Activated naive CD8-positive, alpha-beta T cell (primary cell): ENCODE data around the gene PPM1M.
A peak's percentile ranks its signal among the peaks of the same experiment; 100 is the strongest.
"Not testable (repeated sequence)": the region's sequence is repeated elsewhere in the genome, so short reads cannot be mapped to it uniquely, and the experiment has no call there.

ENCODE experiments used
- H3K27ac Mint-ChIP-seq: one replicate; pipeline ENCODE4 v1.8.0; 2021; ENCODE audit warnings: mixed read lengths
- H3K27me3 Mint-ChIP-seq: one replicate; pipeline ENCODE4 v1.8.0; 2021; ENCODE audit warnings: mixed read lengths
- H3K36me3 Mint-ChIP-seq: one replicate; pipeline ENCODE4 v1.8.0; 2021; ENCODE audit warnings: mixed read lengths
- H3K4me1 Mint-ChIP-seq: one replicate; pipeline ENCODE4 v1.8.0; 2021; ENCODE audit warnings: low read depth, mixed read lengths
- H3K4me3 Mint-ChIP-seq: one replicate; pipeline ENCODE4 v1.8.0; 2021; ENCODE audit warnings: mild to moderate bottlenecking, mixed read lengths
- H3K9me3 Mint-ChIP-seq: one replicate; pipeline ENCODE4 v1.8.0; 2021; ENCODE audit warnings: low read depth, mixed read lengths

Gene PPM1M

DNA sequence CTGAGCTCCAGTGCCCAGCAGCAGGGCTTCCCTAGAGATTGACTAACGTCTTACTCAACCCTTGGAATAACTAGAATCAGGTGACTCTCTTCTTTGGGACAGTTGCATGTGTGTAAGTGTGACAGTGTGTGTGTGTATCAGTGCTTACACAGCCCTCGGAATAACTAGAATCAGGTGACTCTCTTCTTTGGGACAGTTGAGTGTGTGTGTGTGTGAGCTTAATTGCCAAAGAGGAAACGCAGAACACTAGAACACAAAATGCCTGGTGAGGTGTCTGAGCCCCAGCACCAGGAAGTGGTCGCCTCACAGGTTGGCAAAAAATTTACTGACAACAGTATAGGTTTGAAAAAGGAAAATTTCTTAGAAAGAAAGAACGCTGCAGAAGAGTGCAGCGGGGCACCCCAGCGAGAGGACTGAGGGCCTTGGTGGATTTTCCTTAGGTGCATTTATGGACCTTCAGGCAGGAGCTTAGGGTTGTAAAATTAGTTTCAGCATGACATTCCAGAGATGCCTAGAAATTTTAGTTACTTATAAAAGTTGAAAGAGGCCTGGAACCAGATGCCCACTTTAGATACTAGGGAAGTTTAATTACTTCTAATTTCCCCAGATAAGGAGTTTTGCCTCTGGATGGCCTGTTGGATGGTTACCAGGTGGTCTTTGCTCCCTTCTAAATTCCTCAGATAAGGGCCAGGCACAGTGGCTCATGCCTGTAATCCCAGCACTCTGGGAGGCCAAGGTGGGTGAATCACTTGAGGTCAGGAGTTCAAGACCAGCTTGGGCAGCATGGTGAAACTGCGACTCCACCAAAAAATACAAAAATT lies 36.6 kb downstream of the PPM1M start:
- peaks cover 66% of the 10 kb centered on the region for H3K4me1 Mint-ChIP-seq
- H3K27me3 Mint-ChIP-seq, result no peaks in the 10 kb centered on the region
- H3K4me3 Mint-ChIP-seq, result peak overlapping the region; percentile 68
- peak overlapping the region; percentile 92 for H3K27ac Mint-ChIP-seq
- H3K9me3 Mint-ChIP-seq, result no peaks in the 10 kb centered on the region
- H3K36me3 Mint-ChIP-seq, result peaks cover 7% of the 10 kb centered on the region

DNA sequence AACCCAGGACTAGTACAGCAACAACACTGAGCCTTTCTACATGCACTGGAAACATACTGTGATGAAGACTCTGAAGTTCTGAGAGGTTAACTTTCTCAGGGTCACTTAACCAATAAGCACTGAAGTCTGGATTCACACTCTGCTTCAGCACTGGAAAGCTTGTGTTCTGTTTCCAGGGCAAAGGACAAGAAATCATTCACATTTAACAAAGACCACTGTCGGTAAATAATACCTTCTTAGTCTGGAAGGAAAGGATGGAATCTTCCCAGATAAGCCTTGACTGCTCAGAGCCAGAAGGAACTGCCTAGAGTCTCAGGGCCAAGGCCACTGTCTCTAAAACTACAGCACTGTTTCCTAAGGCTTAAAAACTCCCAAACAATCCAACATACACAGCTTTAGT lies 37.7 kb downstream of the PPM1M start:
- Mint-ChIP-seq H3K36me3 (peaks cover 3% of the 10 kb centered on the region), H3K27me3 (no peaks in the 10 kb centered on the region), H3K27ac (peak overlapping the region; percentile 88), H3K4me1 (peaks cover 66% of the 10 kb centered on the region), H3K9me3 (no peaks in the 10 kb centered on the region), H3K4me3 (peak overlapping the region; percentile 38)

GRCh38 chr3:52284051-52284450 lies 38.5 kb downstream of the PPM1M start:
- H3K4me3 Mint-ChIP-seq, H3K9me3 Mint-ChIP-seq, H3K36me3 Mint-ChIP-seq, H3K27me3 Mint-ChIP-seq: not testable (repeated sequence)
- H3K4me1 Mint-ChIP-seq, result peaks cover 70% of the 10 kb centered on the region
- peak overlapping the region; percentile 72 for H3K27ac Mint-ChIP-seq

DNA sequence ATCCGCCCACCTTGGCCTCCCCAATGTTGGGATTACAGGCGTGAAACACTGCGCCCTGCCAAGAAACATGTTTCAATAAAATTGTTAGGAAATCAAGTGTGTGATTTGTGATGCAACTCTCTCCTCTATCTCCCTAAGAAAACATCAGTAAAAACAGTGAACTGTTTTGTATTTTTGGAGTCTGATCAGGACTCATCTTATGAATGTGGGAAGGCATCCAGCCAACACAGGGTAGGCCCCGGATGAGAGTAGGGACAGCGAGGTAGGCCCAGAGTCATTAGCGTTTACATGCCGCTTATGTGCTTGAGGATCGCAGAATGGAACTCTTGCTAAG lies 41.2 kb downstream of the PPM1M start:
- Mint-ChIP-seq H3K27ac (peak overlapping the region; percentile 100), H3K36me3 (peaks cover 6% of the 10 kb centered on the region), H3K9me3 (no peaks in the 10 kb centered on the region), H3K4me3 (peak overlapping the region; percentile 99), H3K4me1 (peaks cover 58% of the 10 kb centered on the region), H3K27me3 (no peaks in the 10 kb centered on the region)

DNA sequence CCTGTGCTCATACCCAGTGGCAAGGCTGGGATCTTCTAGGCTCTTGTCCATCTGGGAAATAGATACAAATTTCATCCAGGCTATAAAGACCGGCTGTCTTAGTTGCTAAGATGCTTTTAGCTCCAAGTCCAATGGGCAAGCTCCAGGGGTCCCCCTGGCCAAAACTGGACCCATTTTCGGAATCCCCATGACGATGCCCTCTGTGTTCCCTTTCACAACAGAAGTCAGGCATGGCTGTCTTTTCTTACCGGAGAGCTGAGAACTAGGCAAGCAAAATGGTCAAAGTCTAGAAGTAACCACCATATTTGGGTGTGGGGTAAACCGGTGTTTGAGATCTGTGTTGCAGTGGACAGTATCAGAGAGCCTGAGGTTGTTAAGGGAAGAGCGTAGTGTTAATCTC lies 43.1 kb downstream of the PPM1M start:
- H3K4me3 Mint-ChIP-seq, result peak overlapping the region; percentile 99
- H3K27me3 Mint-ChIP-seq, result no peaks in the 10 kb centered on the region
- H3K9me3 Mint-ChIP-seq, result no peaks in the 10 kb centered on the region
- peak overlapping the region; percentile 100 for H3K27ac Mint-ChIP-seq
- peaks cover 6% of the 10 kb centered on the region for H3K36me3 Mint-ChIP-seq
- H3K4me1 Mint-ChIP-seq, result peaks cover 41% of the 10 kb centered on the region

- peaks cover 36% of the 10 kb centered on the region for H3K4me1 Mint-ChIP-seq
- H3K27me3 Mint-ChIP-seq, result no peaks in the 10 kb centered on the region
- no peaks in the 10 kb centered on the region for H3K9me3 Mint-ChIP-seq
- peak overlapping the region; percentile 99 for H3K4me3 Mint-ChIP-seq
- H3K36me3 Mint-ChIP-seq, result peaks cover 6% of the 10 kb centered on the region
- H3K27ac Mint-ChIP-seq, result no peak overlapping the region
Observed at GRCh38 chr3:52289338-52289746, 43.8 kb downstream of the PPM1M start.

DNA sequence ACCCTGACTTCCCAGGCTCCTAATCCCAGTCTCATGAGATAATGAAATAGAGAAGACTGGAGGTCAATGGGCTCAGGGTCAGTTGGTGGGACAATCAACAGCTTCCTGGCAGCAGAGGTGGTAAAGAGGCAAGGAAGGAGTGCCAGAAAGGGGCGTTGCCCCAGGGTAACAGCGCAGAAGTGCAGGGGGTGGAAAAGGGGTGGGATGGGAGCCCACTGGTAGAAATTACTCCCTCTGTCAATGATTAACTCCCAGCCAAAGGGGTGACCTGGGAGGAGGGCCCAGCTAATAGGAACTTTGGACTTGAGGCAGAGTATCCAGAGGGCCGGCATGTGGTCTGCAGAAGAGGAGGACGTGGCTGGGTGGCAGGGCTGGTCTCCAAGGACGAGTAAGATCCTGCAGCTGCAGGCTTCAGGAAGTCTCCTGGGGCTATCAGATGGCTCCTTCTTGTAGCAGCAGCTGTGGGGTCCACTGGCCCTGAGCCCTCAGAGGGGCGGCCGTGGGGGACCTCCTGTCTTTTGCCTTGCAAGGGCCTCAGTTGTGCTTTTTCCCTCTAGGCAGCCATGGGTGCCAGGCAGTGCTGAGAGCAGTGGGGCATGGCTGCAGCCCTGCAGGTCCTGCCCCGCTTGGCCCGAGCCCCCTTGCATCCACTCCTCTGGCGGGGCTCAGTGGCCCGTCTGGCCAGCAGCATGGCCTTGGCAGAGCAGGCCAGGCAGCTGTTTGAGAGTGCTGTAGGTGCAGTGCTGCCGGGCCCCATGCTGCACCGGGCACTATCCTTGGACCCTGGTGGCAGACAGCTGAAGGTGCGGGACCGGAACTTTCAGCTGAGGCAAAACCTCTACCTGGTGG lies 44.4 kb downstream of the PPM1M start:
- H3K4me1 Mint-ChIP-seq, result peaks cover 31% of the 10 kb centered on the region
- peaks cover 6% of the 10 kb centered on the region for H3K36me3 Mint-ChIP-seq
- no peaks in the 10 kb centered on the region for H3K27me3 Mint-ChIP-seq
- no peak overlapping the region for H3K27ac Mint-ChIP-seq
- H3K4me3 Mint-ChIP-seq, result peak overlapping the region; percentile 99
- no peaks in the 10 kb centered on the region for H3K9me3 Mint-ChIP-seq

GRCh38 chr3:52290596-52291507 lies 45.3 kb downstream of the PPM1M start:
- Mint-ChIP-seq H3K36me3 (peaks cover 6% of the 10 kb centered on the region), H3K4me1 (peaks cover 27% of the 10 kb centered on the region), H3K4me3 (peak overlapping the region; percentile 47), H3K27me3 (no peaks in the 10 kb centered on the region), H3K9me3 (no peaks in the 10 kb centered on the region), H3K27ac (no peak overlapping the region)

DNA sequence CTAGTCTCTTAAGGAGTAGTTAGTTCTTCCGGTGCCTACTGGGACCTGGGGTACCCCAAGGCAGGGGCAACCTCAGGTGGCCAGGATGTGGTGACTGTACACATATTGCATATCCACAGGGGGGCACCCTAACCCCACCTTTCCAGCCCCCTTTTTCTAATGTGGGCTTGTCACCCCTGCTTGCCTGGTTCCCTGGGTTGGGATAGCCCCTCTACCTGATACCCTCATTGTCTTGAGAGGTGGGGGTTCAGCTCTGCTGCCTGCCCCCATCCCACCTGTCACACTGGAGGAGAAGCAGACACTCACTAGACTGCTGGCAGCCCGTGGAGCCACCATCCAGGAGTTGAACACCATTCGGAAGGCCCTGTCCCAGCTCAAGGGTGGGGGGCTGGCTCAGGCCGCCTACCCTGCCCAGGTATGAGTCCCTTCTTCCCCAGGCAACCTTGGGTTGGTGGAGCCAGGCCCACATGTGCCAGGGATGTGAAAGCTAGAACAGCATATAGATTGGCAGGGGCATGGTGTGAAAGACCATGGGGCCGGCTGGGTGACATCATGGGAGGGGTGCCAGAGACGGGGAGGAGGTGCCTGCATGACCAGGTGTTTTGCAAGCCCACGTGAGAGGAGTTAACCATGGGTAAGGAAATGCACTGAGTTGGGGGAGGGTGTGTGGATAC lies 46.1 kb downstream of the PPM1M start:
- Mint-ChIP-seq H3K27me3 (no peaks in the 10 kb centered on the region), H3K4me3 (peak overlapping the region; percentile 47), H3K9me3 (no peaks in the 10 kb centered on the region), H3K27ac (no peak overlapping the region), H3K36me3 (peaks cover 8% of the 10 kb centered on the region), H3K4me1 (peaks cover 26% of the 10 kb centered on the region)

DNA sequence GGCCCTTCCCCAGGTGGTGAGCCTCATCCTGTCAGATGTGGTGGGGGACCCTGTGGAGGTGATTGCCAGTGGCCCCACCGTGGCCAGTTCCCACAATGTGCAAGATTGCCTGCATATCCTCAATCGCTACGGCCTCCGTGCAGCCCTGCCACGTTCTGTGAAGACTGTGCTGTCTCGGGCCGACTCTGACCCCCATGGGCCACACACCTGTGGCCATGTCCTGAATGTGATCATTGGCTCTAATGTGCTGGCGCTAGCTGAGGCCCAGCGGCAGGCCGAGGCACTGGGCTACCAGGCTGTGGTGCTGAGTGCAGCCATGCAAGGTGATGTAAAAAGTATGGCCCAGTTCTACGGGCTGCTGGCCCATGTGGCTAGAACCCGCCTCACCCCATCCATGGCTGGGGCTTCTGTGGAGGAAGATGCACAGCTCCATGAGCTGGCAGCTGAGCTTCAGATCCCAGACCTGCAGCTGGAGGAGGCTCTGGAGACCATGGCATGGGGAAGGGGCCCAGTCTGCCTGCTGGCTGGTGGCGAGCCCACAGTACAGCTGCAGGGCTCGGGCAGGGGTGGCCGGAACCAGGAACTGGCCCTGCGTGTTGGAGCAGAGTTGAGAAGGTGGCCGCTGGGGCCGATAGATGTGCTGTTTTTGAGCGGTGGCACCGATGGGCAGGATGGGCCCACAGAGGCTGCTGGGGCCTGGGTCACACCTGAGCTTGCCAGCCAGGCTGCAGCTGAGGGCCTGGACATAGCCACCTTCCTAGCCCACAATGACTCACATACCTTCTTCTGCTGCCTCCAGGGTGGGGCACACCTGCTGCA lies 46.9 kb downstream of the PPM1M start:
- no peaks in the 10 kb centered on the region for H3K9me3 Mint-ChIP-seq
- H3K4me1 Mint-ChIP-seq, result peaks cover 21% of the 10 kb centered on the region
- peaks cover 6% of the 10 kb centered on the region for H3K36me3 Mint-ChIP-seq
- no peaks in the 10 kb centered on the region for H3K27me3 Mint-ChIP-seq
- no peak overlapping the region for H3K4me3 Mint-ChIP-seq
- H3K27ac Mint-ChIP-seq, result no peak overlapping the region

DNA sequence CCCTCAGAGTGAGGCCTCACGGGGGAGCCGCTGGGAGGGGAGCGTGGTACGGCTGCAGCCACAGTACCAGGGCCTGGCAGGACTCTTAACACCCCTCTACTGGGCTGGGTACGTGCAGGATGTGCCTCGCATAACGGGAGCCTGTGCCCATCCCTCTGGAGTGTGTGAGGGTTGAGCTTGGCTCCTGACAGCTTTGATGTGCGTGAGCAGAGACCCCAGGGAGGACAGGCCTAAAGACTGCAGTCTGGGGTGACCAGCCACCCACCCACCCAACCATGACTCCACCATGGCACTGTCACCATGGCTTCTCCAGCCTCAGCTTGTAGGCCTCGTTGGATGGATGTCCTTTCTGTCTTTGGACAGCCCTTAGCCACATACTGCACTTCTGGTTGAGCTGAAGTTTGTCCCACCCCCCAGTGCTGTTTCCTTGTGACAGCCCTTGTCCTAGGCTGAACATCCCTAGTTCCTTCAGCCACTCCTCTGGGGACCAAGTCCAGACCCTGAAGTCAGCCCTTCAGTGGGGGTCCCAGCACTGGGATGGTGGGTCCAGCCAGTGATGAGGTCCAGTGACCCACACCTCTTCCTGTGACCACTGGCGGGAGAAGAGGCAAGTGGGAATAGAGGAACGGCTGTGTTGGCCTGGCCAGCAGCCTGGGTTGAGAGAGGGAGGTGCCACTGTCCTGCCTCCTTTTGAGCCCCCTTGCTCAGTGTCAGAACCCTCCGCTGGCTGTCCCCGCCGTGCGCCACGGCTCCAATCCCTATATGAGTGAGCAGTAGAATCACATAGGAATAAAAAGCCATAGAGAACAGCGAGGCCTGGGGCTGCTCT lies 48.1 kb downstream of the PPM1M start:
- Mint-ChIP-seq H3K27ac (no peak overlapping the region), H3K27me3 (no peaks in the 10 kb centered on the region), H3K9me3 (no peaks in the 10 kb centered on the region), H3K36me3 (peaks cover 6% of the 10 kb centered on the region), H3K4me1 (peaks cover 22% of the 10 kb centered on the region), H3K4me3 (no peak overlapping the region)

- Mint-ChIP-seq H3K36me3 (peaks cover 6% of the 10 kb centered on the region), H3K4me1 (peaks cover 13% of the 10 kb centered on the region), H3K27ac (no peak overlapping the region), H3K27me3 (no peaks in the 10 kb centered on the region), H3K4me3 (no peak overlapping the region), H3K9me3 (no peaks in the 10 kb centered on the region)
Observed at GRCh38 chr3:52294320-52295150, 49.0 kb downstream of the PPM1M start.
